ENCODE results near the gene AGBL4. TPM values are rescaled to one million over a fixed set of nuclear protein-coding genes. Genes with fewer than 3 reads are reported as not detected.

Gene AGBL4
- total RNA-seq, 4 donors from 2014 or later = 0.08 to 0.71 (median 0.60) TPM

GRCh38 chr1:48673332-48674105 lies 1350.2 kb downstream of the AGBL4 start:
- H3K4me3 ChIP-seq (ENCODE audit: low read depth, poor library complexity, severe bottlenecking) = no peak overlapping the region
- intact Hi-C loops (cut with DNase I; ENCODE audit: low total_unique reads) = no loop called here
- 70 to 78% methylated on average over 12 of the region's 12 CpGs for WGBS, 2 donors
- no peak for DNase-seq (ENCODE audit: low spot score in 2 of 2)
- TF ChIP-seq, protein P1, sequence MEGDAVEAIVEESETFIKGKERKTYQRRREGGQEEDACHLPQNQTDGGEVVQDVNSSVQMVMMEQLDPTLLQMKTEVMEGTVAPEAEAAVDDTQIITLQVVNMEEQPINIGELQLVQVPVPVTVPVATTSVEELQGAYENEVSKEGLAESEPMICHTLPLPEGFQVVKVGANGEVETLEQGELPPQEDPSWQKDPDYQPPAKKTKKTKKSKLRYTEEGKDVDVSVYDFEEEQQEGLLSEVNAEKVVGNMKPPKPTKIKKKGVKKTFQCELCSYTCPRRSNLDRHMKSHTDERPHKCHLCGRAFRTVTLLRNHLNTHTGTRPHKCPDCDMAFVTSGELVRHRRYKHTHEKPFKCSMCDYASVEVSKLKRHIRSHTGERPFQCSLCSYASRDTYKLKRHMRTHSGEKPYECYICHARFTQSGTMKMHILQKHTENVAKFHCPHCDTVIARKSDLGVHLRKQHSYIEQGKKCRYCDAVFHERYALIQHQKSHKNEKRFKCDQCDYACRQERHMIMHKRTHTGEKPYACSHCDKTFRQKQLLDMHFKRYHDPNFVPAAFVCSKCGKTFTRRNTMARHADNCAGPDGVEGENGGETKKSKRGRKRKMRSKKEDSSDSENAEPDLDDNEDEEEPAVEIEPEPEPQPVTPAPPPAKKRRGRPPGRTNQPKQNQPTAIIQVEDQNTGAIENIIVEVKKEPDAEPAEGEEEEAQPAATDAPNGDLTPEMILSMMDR (IDR thresholded peaks at IDR 0.05) = no peak
- TF ChIP-seq POLR2A (IDR thresholded peaks at IDR 0.05) = no peak

DNA sequence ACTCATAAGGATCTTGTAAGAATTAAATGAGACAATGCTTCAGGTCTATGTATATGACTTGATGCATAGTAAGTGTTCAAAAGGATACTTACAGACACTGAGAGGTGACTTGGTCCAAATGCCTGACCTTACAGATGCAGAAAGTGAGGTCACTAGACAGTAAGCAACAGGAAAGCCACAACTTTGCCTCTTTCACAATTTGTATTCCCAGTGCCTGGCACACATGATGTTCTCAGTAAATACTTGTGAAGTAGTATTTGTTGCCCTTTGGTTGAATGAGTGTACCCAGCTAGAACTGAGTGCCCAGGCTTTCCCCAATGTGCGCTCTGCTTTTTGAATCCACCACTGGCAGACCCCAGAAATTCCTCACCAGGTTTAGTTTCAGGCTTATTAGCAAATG lies 1352.2 kb downstream of the AGBL4 start:
- intact Hi-C loops (cut with DNase I; ENCODE audit: low total_unique reads) = no loop called here
- H3K4me3 ChIP-seq (ENCODE audit: low read depth, poor library complexity, severe bottlenecking) = no peak overlapping the region
- TF ChIP-seq POLR2A (IDR thresholded peaks at IDR 0.05) = no peak
- TF ChIP-seq, protein P1 (IDR thresholded peaks at IDR 0.05) = no peak
- DNase-seq (ENCODE audit: low spot score in 2 of 2) = no peak
- 0 to 62% methylated on average over 1 of the region's 1 CpG for WGBS, 2 donors

DNA sequence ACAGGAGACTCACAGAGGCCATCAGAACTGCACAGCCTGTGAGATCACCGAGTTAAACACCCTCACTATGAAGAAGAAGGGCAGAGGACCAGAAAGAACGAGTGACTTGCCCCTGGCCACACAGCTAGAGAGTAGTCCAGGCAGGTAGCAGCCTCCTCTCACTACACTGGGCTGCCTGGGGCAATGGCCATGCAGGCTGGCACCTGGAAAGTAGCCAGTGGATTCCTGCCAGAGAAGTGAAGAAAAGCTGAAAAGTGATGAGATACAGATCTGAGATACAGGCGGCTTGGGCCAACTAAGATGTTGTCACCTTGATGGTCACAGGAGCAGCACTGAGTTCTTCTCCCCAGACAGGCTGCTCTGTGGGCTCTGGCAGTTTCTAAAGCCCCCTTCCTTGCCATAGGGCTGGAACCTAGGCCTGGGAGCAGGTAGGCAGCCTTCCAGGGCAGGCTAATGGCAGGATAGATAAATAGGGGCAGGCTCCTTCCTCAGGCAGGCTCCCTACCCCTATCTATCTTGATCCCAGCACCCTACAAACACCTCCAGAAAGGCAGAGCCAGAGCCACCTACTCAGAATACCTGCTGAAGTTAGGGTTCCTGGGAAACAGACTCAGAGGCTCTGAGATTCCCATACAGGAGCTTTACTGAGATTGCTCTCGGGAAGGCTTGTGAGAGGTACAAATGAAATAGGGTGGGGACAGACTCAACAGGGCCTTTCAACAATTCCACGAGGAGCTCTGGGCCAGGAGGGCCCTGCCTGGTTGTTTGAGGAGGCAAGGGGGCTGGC lies 1353.3 kb downstream of the AGBL4 start:
- H3K4me3 ChIP-seq (ENCODE audit: low read depth, poor library complexity, severe bottlenecking) = no peak overlapping the region
- DNase-seq (ENCODE audit: low spot score in 2 of 2) = no peak
- intact Hi-C loops (cut with DNase I; ENCODE audit: low total_unique reads) = no loop called here
- WGBS, 2 donors = 63% methylated on average over 5 of the region's 5 CpGs
- TF ChIP-seq, protein P1 (IDR thresholded peaks at IDR 0.05) = no peak

DNA sequence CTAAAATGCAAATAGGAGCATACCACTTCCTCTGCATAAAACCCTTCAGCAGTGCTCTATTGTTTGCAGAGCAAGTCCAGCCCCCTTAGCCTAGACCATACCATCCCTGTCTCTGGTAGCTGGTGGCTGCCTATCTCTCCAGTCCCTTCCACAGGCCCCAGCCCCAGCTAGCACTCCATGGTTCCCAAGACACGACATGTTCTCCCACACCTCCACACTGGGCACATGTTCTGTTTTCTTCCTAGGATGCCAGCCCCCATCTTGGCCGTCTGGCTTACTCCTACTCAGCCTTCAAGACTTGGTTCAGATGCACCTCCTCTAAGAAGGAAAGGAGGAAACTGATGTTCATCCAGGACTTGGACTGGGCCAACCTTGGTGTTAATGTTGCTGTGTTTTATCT lies 1355.4 kb downstream of the AGBL4 start:
- no peak for DNase-seq (ENCODE audit: low spot score in 2 of 2)
- intact Hi-C loops (cut with DNase I; ENCODE audit: low total_unique reads) = no loop called here
- H3K4me3 ChIP-seq (ENCODE audit: low read depth, poor library complexity, severe bottlenecking) = no peak overlapping the region
- no peak for TF ChIP-seq POLR2A (IDR thresholded peaks at IDR 0.05)
- TF ChIP-seq, protein P1 (IDR thresholded peaks at IDR 0.05) = no peak
- WGBS, 2 donors = 87 to 88% methylated on average over 2 of the region's 2 CpGs

DNA sequence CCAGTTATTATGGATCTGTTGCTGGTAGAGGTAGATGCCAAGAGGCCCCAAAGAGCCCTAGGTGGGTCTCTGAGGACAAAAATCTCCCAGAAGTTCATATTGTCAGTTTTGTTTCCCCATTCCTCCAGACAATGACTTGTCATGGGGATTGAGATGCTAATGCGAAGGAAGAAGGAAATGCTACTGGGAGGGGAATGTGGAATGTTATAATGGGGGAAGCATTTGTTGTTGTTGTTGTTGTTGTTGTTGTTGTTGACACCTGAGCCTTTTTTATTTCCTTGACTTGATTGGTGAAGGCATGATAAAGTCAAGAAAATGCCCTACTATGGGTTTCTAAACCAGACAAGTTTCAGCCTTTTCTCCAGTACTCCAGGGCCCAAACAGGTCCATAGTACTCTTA lies 1356.0 kb downstream of the AGBL4 start:
- no peak for DNase-seq (ENCODE audit: low spot score in 2 of 2)
- intact Hi-C loops (cut with DNase I; ENCODE audit: low total_unique reads) = no loop called here
- no peak for TF ChIP-seq POLR2A (IDR thresholded peaks at IDR 0.05)
- TF ChIP-seq, protein P1 (IDR thresholded peaks at IDR 0.05) = no peak
- WGBS, 2 donors = 83 to 87% methylated on average over 1 of the region's 1 CpG
- H3K4me3 ChIP-seq (ENCODE audit: low read depth, poor library complexity, severe bottlenecking) = no peak overlapping the region

All from lower leg skin (tissue), 4 donors.